Right lobe of liver (tissue), 6 donors: Measurements from ENCODE around the gene ALDH7A1. TPM values are rescaled to one million over a fixed set of nuclear protein-coding genes. Genes with fewer than 3 reads are reported as not detected.

Experiments
- ATAC-seq, 4 donors: fragments of 200-7000 bp; cut with Tn5 transposase; one replicate each; pipeline ENCODE4 v1.9.1; 2020; ENCODE audit warnings: mild to moderate bottlenecking in 4 of 4, moderate library complexity in 4 of 4
- DNase-seq, 3 donors: peaks; one replicate each; pipeline ENCODE4 v3.0.0-alpha.2; 2020
- H3K27ac ChIP-seq, 3 donors: fragments of 200-600 bp; one replicate each; pipeline ENCODE4 v1.8.0; 2022
- H3K27me3 ChIP-seq, 2 donors: fragments of 200-600 bp; one replicate each; pipeline ENCODE4 v1.8.0; 2022
- H3K36me3 ChIP-seq, 4 donors: fragments of 200-600 bp; sonication (generic) in 1 of 4; one replicate each; pipeline versions ENCODE4 v1.5.1 to v1.8.0; 2017 to 2022; ENCODE audit warnings: control low read depth in 1 of 4
- H3K4me1 ChIP-seq, 4 donors: fragments of 200-600 bp; sonication (generic) in 1 of 4; one replicate each; pipeline versions ENCODE4 v1.5.1 to v1.8.0; 2017 to 2022; ENCODE audit warnings: control low read depth in 1 of 4
- H3K4me3 ChIP-seq, 3 donors: fragments of 200-600 bp; one replicate each; pipeline ENCODE4 v1.8.0; 2022
- H3K9me3 ChIP-seq, 4 donors: fragments of 200-600 bp; sonication (generic) in 1 of 4; one replicate each; pipeline versions ENCODE4 v1.5.1 to v1.8.0; 2017 to 2022; ENCODE audit warnings: control low read depth in 1 of 4
- CTCF ChIP-seq, 4 donors: fragments of 200-600 bp in 3 of 4; fragments of 450-650 bp in 1 of 4; IDR thresholded peaks; one replicate each; pipeline versions ENCODE4 v1.5.1 to v1.8.0; 2016 to 2022; ENCODE audit warnings: antibody characterized with exemption in 4 of 4, mild to moderate bottlenecking in 2 of 4
- POLR2A ChIP-seq: fragments of 450-650 bp; IDR thresholded peaks from one replicate; pipeline ENCODE4 v1.6.1; 2017; ENCODE audit warnings: antibody characterized with exemption, mild to moderate bottlenecking
- WGBS: methylation state at CpG from one replicate; pipeline ENCODE4 v1.1.6; 2018; ENCODE audit warnings: low coverage, low lambda C conversion rate; ENCODE audit not compliant: insufficient coverage; ENCODE audit errors: missing lambda C conversion rate; 5-methylcytosine and 5-hydroxymethylcytosine counted together
- intact Hi-C, 2 donors: fragments of 100-400 bp; cut with DNase I; formaldehyde crosslinking; loops; one replicate each; pipeline versions ENCODE4 v1.11.2 to v1.14.1; 2022
- small RNA-seq, 2 experiments: library from RNA; depleted of rRNA; stranded (forward); fragments of <200 nt; gene quantifications; one replicate each; pipeline ENCODE3, GENCODE V24; 2016
- total RNA-seq, 6 experiments: library from RNA; depleted of rRNA in 2 of 6; stranded (reverse); fragments of >200 nt in 2 of 6; fragmentation: NEBNext Ultra II Directional in 3 of 6; extraction: Animal tissue kit (Norgen Biotek cat#: 25700) in 3 of 6; gene quantifications; one replicate each; pipeline versions ENCODE4 v1.1.0 to v1.2.4, GENCODE V29; 2016 to 2023
- donor health status: DM: no; HTN: yes; CAD: no.
- donor health status: DM: no; HTN: no; CAD: no.
- donor health status: DM: no; HTN: no; CAD: no.
- donor health status: DM: no; HTN: yes; CAD: no.
- donor health status: DM: no; HTN: yes; CAD: no.

The ALDH7A1 gene
- total RNA-seq, 6 experiments from 2014 or later: 23.0 to 142 (median 96.7) TPM

GRCh38 chr5:126481243-126481642, 113.8 kb downstream of the ALDH7A1 start:
- H3K36me3 ChIP-seq: peaks cover 0 to 86% (median 32%) of the 10 kb centered on the region in 4 donors
- no peaks in the 10 kb centered on the region for H3K4me1 ChIP-seq
- DNase-seq (no peak), ATAC-seq (no peak)
- no peak overlapping the region for H3K4me3 ChIP-seq
- H3K9me3 ChIP-seq: no peaks in the 10 kb centered on the region
- 88% methylated on average over 2 of the region's 2 CpGs for WGBS
- H3K27ac ChIP-seq: no peak overlapping the region
- no peaks in the 10 kb centered on the region for H3K27me3 ChIP-seq
- intact Hi-C loops: no loop called here
- TF ChIP-seq POLR2A (no peak), CTCF (IDR thresholded peaks at IDR 0.05) (no peak)

Small RNA genes within 50 kb of the gene (small RNA-seq; reads per million reads assigned to genes)
- gene RNU6-290P: 0 reads per million in 2 experiments

Other genes with a start within 250 kb of the ALDH7A1 start
- gene GRAMD2B, start 171.8 kb downstream of the ALDH7A1 start, total RNA-seq: 10 to 100 TPM in 5 of 6 experiments, 1 to 10 TPM in 1; 9.9 to 26.4 (median 18.3) TPM
- gene PHAX, start 5.7 kb upstream of the ALDH7A1 start, total RNA-seq: 10 to 100 TPM; 11.0 to 24.6 (median 19.4) TPM
- gene LMNB1, start 181.9 kb upstream of the ALDH7A1 start, total RNA-seq: 10 to 100 TPM in 1 of 6 experiments, 1 to 10 TPM in 5; 3.3 to 13.3 (median 7.1) TPM